Measurements from ENCODE around the gene AGAP5.

AGAP5 gene

DNA sequence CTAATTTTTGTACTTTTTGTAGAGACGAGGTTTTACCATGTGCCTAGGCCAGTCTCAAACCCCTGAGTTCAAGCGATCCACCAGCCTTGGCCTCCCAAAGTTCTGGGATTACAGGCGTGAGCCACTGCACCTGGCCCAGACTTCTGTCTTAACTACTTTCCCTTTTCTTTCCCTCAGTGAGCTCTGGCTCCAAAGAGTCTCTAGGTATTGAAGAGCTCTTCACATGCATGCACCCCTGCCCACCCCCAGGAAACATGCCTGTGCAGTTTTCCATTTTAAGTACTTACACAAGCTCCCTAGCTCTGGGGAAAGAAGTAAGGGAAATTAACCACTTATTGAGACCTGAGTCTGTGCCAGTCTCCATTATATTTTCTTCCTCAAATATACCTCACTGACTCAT is 58.6 kb downstream of the AGAP5 start:
- Histone ChIP-seq H3K4me1 (ENCODE audit: control insufficient read depth, low read length) (peaks cover 14% of the 10 kb centered on the region), H4K20me1 (ENCODE audit: control insufficient read depth, insufficient read depth, low read depth, low read length) (no peaks in the 10 kb centered on the region), H3K9me2 (replicated peaks; ENCODE audit: control insufficient read depth, low read length) (no peaks in the 10 kb centered on the region), H3K9me3 (ENCODE audit: control insufficient read depth, insufficient read depth, low read length) (no peaks in the 10 kb centered on the region), H3K27ac (ENCODE audit: low read depth, low read length) (no peak overlapping the region), H3F3A (ENCODE audit: control insufficient read depth, insufficient read depth) (no peaks in the 10 kb centered on the region), H3K4me3 (ENCODE audit: low read length) (no peak overlapping the region), H3K36me3 (ENCODE audit: control insufficient read depth, low read length) (no peaks in the 10 kb centered on the region), H3K79me2 (ENCODE audit: control insufficient read depth, low read length) (no peaks in the 10 kb centered on the region), H3K4me2 (ENCODE audit: low read length) (no peak overlapping the region), H3K27me3 (ENCODE audit: control insufficient read depth, low read length) (peaks cover 9% of the 10 kb centered on the region; the same call in 1 of the 2 replicates)
- no peak for TF ChIP-seq EZH2phosphoT487 (IDR thresholded peaks at IDR 0.05; ENCODE audit: borderline replicate concordance, low read length)
- TF ChIP-seq, protein P1, sequence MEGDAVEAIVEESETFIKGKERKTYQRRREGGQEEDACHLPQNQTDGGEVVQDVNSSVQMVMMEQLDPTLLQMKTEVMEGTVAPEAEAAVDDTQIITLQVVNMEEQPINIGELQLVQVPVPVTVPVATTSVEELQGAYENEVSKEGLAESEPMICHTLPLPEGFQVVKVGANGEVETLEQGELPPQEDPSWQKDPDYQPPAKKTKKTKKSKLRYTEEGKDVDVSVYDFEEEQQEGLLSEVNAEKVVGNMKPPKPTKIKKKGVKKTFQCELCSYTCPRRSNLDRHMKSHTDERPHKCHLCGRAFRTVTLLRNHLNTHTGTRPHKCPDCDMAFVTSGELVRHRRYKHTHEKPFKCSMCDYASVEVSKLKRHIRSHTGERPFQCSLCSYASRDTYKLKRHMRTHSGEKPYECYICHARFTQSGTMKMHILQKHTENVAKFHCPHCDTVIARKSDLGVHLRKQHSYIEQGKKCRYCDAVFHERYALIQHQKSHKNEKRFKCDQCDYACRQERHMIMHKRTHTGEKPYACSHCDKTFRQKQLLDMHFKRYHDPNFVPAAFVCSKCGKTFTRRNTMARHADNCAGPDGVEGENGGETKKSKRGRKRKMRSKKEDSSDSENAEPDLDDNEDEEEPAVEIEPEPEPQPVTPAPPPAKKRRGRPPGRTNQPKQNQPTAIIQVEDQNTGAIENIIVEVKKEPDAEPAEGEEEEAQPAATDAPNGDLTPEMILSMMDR (IDR thresholded peaks at IDR 0.05; ENCODE audit: low read depth, low read length, poor library complexity, severe bottlenecking) = no peak

DNA sequence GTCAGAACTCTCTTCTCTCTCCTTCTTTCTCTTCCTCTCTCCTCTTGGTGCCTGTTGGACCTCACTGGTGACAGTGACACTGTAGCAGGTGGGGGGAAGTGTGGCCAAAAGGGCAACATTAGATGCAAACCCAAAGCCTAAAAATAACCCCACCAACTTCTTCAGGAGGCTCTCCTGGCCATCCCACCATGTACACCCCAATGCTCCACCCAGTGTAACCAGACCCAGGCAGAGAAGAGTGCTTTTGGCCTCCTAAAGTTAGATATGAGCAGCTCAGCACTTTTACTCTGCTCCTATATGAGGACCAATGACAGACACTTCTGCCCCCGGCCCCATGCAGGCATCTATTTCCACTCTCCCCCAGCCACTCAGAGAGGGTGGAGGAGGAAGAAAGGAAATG is 62.1 kb downstream of the AGAP5 start:
- Histone ChIP-seq H3K4me3 (ENCODE audit: low read length) (no peak overlapping the region), H3K4me2 (ENCODE audit: low read length) (no peak overlapping the region), H3K9me3 (ENCODE audit: control insufficient read depth, insufficient read depth, low read length) (no peaks in the 10 kb centered on the region), H3K9me2 (replicated peaks; ENCODE audit: control insufficient read depth, low read length) (no peaks in the 10 kb centered on the region), H4K20me1 (ENCODE audit: control insufficient read depth, insufficient read depth, low read depth, low read length) (no peaks in the 10 kb centered on the region), H3F3A (ENCODE audit: control insufficient read depth, insufficient read depth) (no peaks in the 10 kb centered on the region), H3K4me1 (ENCODE audit: control insufficient read depth, low read length) (no peaks in the 10 kb centered on the region), H3K36me3 (ENCODE audit: control insufficient read depth, low read length) (no peaks in the 10 kb centered on the region), H3K27ac (ENCODE audit: low read depth, low read length) (no peak overlapping the region), H3K79me2 (ENCODE audit: control insufficient read depth, low read length) (no peaks in the 10 kb centered on the region), H3K27me3 (ENCODE audit: control insufficient read depth, low read length) (peaks cover 2% of the 10 kb centered on the region; the same call in 1 of the 2 replicates)
- TF ChIP-seq, protein P1 (IDR thresholded peaks at IDR 0.05; ENCODE audit: low read depth, low read length, poor library complexity, severe bottlenecking) = no peak
- TF ChIP-seq EZH2phosphoT487 (IDR thresholded peaks at IDR 0.05; ENCODE audit: borderline replicate concordance, low read length) = no peak

DNA sequence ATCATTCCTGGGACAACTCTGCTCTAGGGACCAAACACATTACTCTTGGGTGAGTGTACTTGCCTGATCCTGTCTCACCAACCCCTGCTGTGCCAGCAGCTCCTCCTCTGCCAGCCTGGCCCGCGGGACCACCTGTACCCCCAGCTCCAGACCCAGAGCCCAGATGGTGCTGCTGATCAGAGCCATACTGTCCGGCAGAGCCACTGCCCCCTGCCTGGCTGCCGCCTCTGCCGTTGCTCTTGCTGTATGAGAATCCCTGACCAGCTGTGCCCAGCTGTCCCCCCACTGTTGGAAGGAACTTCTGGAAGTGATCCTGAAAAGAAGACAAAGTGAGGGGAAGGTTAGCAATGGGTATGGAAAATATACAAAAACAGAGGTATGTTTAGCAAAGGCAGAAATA is 63.5 kb downstream of the AGAP5 start:
- Histone ChIP-seq H3K27ac (ENCODE audit: low read depth, low read length) (no peak overlapping the region), H3K4me3 (ENCODE audit: low read length) (no peak overlapping the region), H3K27me3 (ENCODE audit: control insufficient read depth, low read length) (0 out of 2 replicates have a peak, but pooled peaks cover 2% of the 10 kb centered on the region), H3K4me2 (ENCODE audit: low read length) (no peak overlapping the region), H3K9me3 (ENCODE audit: control insufficient read depth, insufficient read depth, low read length) (no peaks in the 10 kb centered on the region), H3F3A (ENCODE audit: control insufficient read depth, insufficient read depth) (no peaks in the 10 kb centered on the region), H3K79me2 (ENCODE audit: control insufficient read depth, low read length) (no peaks in the 10 kb centered on the region), H3K9me2 (replicated peaks; ENCODE audit: control insufficient read depth, low read length) (no peaks in the 10 kb centered on the region), H3K36me3 (ENCODE audit: control insufficient read depth, low read length) (no peaks in the 10 kb centered on the region), H4K20me1 (ENCODE audit: control insufficient read depth, insufficient read depth, low read depth, low read length) (no peaks in the 10 kb centered on the region), H3K4me1 (ENCODE audit: control insufficient read depth, low read length) (no peaks in the 10 kb centered on the region)
- no peak for TF ChIP-seq EZH2phosphoT487 (IDR thresholded peaks at IDR 0.05; ENCODE audit: borderline replicate concordance, low read length)
- TF ChIP-seq, protein P1 (IDR thresholded peaks at IDR 0.05; ENCODE audit: low read depth, low read length, poor library complexity, severe bottlenecking) = no peak

All from DOHH2 (cell line).